Uterus (tissue), 4 donors: Measurements from ENCODE around the gene TIGIT. TPM values are rescaled to one million over a fixed set of nuclear protein-coding genes. Genes with fewer than 3 reads are reported as not detected.

Experiments
- DNase-seq, 2 donors: peaks; one replicate each; pipeline ENCODE4 v3.0.0-alpha.2; 2019 to 2020
- H3K27ac ChIP-seq, 2 donors: fragments of 200-600 bp; sonication (generic); 1 replicate in 1 of 2; 2 replicates in 1 of 2; pipeline ENCODE4 v1.5.1; 2016 to 2018
- H3K27me3 ChIP-seq, 2 donors: fragments of 200-600 bp; sonication (generic); one replicate each; pipeline ENCODE4 v1.5.1; 2018 to 2019; ENCODE audit warnings: control low read depth in 1 of 2
- H3K36me3 ChIP-seq, 2 donors: fragments of 200-600 bp; sonication (generic); one replicate each; pipeline ENCODE4 v1.5.1; 2019; ENCODE audit warnings: control low read depth in 1 of 2
- H3K4me1 ChIP-seq, 2 donors: fragments of 200-600 bp; sonication (generic); one replicate each; pipeline ENCODE4 v1.5.1; 2018 to 2019; ENCODE audit warnings: control low read depth in 1 of 2
- H3K4me3 ChIP-seq, 2 donors: fragments of 200-600 bp; sonication (generic); 1 replicate in 1 of 2; 2 replicates in 1 of 2; pipeline ENCODE4 v1.5.1; 2018 to 2019; ENCODE audit warnings: mild to moderate bottlenecking in 1 of 2
- H3K9me3 ChIP-seq, 2 donors: fragments of 200-600 bp; sonication (generic); one replicate each; pipeline ENCODE4 v1.5.1; 2019; ENCODE audit warnings: control low read depth in 1 of 2
- POLR2A ChIP-seq, 2 donors: fragments of 450-650 bp; IDR thresholded peaks; one replicate each; pipeline ENCODE4 v1.6.1; 2016; ENCODE audit warnings: antibody characterized with exemption in 2 of 2, mild to moderate bottlenecking in 1 of 2, moderate library complexity in 1 of 2
- intact Hi-C: fragments of 100-400 bp; cut with DNase I; formaldehyde crosslinking; loops from one replicate; pipeline ENCODE4 v1.15.1; 2023; ENCODE audit warnings: low total_unique reads
- total RNA-seq, 4 donors: library from RNA; depleted of rRNA in 3 of 4; stranded (reverse); fragments of >200 nt in 3 of 4; gene quantifications; one replicate each; pipeline versions ENCODE4 v1.1.0 to v1.2.4, GENCODE V29; 2014 to 2023
- TF ChIP-seq, protein P1 (sequence below), 4 experiments: fragments of 200-600 bp in 2 of 4; fragments of 450-650 bp in 2 of 4; sonication (generic) in 2 of 4; IDR thresholded peaks; one replicate each; pipeline ENCODE4 v1.5.1; 2016 to 2019; ENCODE audit warnings: antibody characterized with exemption in 4 of 4, mild to moderate bottlenecking in 2 of 4, moderate library complexity in 1 of 4
- donor health status: DM: yes; HTN: yes; CAD: no.

The TIGIT gene
- total RNA-seq, 4 donors from 2014 or later = 0.12 to 0.28 TPM; not detected in 2

DNA sequence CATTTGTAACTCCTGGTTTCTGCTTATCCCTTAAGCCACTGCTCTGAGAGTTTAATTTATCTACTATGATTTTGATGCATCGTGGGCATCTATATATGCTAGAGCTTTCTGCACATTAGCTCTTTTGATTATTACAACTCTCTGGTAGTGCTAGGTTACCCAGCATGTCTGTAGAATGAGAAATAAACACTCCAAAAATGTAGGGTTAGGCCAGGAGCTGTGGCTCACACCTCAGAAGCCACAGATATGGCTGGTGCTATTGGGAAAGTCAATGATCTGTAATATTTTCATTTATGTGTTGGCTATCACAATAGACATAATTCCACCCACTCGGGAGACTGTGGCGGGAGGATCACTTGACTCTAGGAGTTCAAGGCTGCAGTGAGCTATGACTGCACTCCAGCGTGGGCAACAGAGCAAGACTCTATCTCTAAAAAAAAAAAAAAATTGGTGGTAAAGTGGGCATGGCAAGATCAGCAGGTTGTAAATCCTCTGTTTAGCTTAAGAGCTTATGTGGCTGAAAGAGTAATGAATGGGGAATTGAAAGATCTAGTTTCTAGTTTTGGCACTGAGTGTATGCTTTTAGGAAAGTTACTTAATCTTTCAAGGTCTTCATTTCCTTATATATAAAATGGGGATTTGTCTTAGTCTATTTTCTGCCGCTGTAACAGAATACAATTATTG lies 6.3 kb downstream of the TIGIT start:
- no peaks in the 10 kb centered on the region for H3K27me3 ChIP-seq
- H3K4me1 ChIP-seq = no peaks in the 10 kb centered on the region
- H3K36me3 ChIP-seq = no peaks in the 10 kb centered on the region
- TF ChIP-seq POLR2A (IDR thresholded peaks at IDR 0.05) = no peak
- TF ChIP-seq, protein P1, sequence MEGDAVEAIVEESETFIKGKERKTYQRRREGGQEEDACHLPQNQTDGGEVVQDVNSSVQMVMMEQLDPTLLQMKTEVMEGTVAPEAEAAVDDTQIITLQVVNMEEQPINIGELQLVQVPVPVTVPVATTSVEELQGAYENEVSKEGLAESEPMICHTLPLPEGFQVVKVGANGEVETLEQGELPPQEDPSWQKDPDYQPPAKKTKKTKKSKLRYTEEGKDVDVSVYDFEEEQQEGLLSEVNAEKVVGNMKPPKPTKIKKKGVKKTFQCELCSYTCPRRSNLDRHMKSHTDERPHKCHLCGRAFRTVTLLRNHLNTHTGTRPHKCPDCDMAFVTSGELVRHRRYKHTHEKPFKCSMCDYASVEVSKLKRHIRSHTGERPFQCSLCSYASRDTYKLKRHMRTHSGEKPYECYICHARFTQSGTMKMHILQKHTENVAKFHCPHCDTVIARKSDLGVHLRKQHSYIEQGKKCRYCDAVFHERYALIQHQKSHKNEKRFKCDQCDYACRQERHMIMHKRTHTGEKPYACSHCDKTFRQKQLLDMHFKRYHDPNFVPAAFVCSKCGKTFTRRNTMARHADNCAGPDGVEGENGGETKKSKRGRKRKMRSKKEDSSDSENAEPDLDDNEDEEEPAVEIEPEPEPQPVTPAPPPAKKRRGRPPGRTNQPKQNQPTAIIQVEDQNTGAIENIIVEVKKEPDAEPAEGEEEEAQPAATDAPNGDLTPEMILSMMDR (IDR thresholded peaks at IDR 0.05) = no peak
- H3K27ac ChIP-seq = no peak overlapping the region
- H3K9me3 ChIP-seq = no peaks in the 10 kb centered on the region
- H3K4me3 ChIP-seq = no peak overlapping the region
- intact Hi-C loops = no loop called here
- DNase-seq = no peak

GRCh38 chr3:114307222-114307830 lies 13.5 kb downstream of the TIGIT start:
- Histone ChIP-seq H3K4me3 (no peak overlapping the region), H3K27me3 (no peaks in the 10 kb centered on the region), H3K27ac (no peak overlapping the region), H3K36me3 (no peaks in the 10 kb centered on the region), H3K9me3 (no peaks in the 10 kb centered on the region), H3K4me1 (no peaks in the 10 kb centered on the region)
- intact Hi-C loops = no loop called here
- DNase-seq = no peak
- TF ChIP-seq POLR2A (IDR thresholded peaks at IDR 0.05) = no peak
- TF ChIP-seq, protein P1 (IDR thresholded peaks at IDR 0.05) = no peak

GRCh38 chr3:114307832-114308231 lies 14.0 kb downstream of the TIGIT start:
- no peak overlapping the region for H3K27ac ChIP-seq
- H3K27me3 ChIP-seq = no peaks in the 10 kb centered on the region
- no peak for DNase-seq
- no peak overlapping the region for H3K4me3 ChIP-seq
- no peaks in the 10 kb centered on the region for H3K9me3 ChIP-seq
- H3K36me3 ChIP-seq = no peaks in the 10 kb centered on the region
- no peak for TF ChIP-seq POLR2A (IDR thresholded peaks at IDR 0.05)
- TF ChIP-seq, protein P1 (IDR thresholded peaks at IDR 0.05) = no peak
- intact Hi-C loops = no loop called here
- no peaks in the 10 kb centered on the region for H3K4me1 ChIP-seq

GRCh38 chr3:114308377-114308776 lies 14.5 kb downstream of the TIGIT start:
- no peaks in the 10 kb centered on the region for H3K27me3 ChIP-seq
- H3K4me3 ChIP-seq = no peak overlapping the region
- H3K36me3 ChIP-seq = no peaks in the 10 kb centered on the region
- no peak for DNase-seq
- no peaks in the 10 kb centered on the region for H3K9me3 ChIP-seq
- H3K4me1 ChIP-seq = no peaks in the 10 kb centered on the region
- intact Hi-C loops = no loop called here
- no peak for TF ChIP-seq POLR2A (IDR thresholded peaks at IDR 0.05)
- TF ChIP-seq, protein P1 (IDR thresholded peaks at IDR 0.05) = no peak
- no peak overlapping the region for H3K27ac ChIP-seq

DNA sequence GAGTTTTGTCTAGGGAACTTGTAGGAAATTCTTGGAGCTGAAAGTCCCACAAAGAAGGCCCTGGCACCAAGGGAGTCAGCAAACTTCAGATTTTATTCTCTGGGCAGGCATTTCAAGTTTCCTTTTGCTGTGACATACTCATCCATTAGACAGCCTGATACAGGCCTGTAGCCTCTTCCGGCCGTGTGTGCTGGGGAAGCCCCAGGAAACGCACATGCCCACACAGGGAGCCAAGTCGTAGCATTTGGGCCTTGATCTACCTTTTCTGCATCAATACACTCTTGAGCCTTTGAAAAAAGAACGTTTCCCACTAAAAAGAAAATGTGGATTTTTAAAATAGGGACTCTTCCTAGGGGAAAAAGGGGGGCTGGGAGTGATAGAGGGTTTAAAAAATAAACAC lies 15.0 kb downstream of the TIGIT start:
- intact Hi-C loops = no loop called here
- TF ChIP-seq POLR2A (IDR thresholded peaks at IDR 0.05) = no peak
- TF ChIP-seq, protein P1 (IDR thresholded peaks at IDR 0.05) = no peak
- Histone ChIP-seq H3K36me3 (no peaks in the 10 kb centered on the region), H3K4me1 (no peaks in the 10 kb centered on the region), H3K9me3 (no peaks in the 10 kb centered on the region), H3K27ac (no peak overlapping the region), H3K27me3 (no peaks in the 10 kb centered on the region), H3K4me3 (no peak overlapping the region)
- no peak for DNase-seq
